ENCODE data around the gene ACOT12. TPM values are rescaled to one million over a fixed set of nuclear protein-coding genes. Genes with fewer than 3 reads are reported as not detected.
A peak's percentile ranks its signal among the peaks of the same experiment; 100 is the strongest.

Gene ACOT12
- not detected in 2 replicates for total RNA-seq

GRCh38 chr5:81393783-81394718, at the start of gene ACOT12:
Gene ACOT12, minus strand, starts transcription at chr5:81394134. Its CDS starts 20 bp downstream, at chr5:81394114.
- H3K4me1 Mint-ChIP-seq (ENCODE audit: low read depth), result peaks cover 5% of the 10 kb centered on the region
- intact Hi-C loops (cut with micrococcal nuclease), result no loop called here
- peaks cover 5% of the 10 kb centered on the region for H3K9me3 Mint-ChIP-seq
- H3K27ac Mint-ChIP-seq, result no peak within 1 kb of the TSS
- no peaks in the 10 kb centered on the region for H3K36me3 Mint-ChIP-seq (ENCODE audit: low read depth)
- peak within 1 kb of the TSS; percentile 33 for H3K4me3 Mint-ChIP-seq (ENCODE audit: low read depth)
- no peak for DNase-seq (ENCODE audit: low spot score)
- H3K27me3 Mint-ChIP-seq (ENCODE audit: low read depth), result peaks cover 46% of the 10 kb centered on the region

DNA sequence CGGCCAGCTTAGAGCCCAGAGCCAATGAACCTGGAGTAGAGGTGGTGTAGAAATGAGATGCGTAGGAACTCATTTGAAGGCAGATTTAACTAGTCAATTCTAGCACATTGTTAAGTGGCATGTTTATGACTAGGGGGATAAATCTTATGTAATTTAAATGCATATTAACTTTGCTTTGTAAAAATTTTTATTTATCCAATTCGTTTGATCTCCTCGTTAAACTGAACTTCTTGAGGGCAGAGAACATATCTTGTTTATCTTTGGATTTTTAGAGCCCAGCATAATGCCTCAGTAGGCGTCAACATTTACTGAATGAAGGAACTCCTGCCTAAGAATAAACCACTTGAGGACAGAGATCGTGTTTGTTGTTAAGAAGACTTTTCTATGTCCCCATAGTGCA, 41.1 kb upstream of the ACOT12 start:
- H3K27ac Mint-ChIP-seq, result no peak overlapping the region
- peaks cover under 1% of the 10 kb centered on the region for H3K36me3 Mint-ChIP-seq (ENCODE audit: low read depth)
- no peaks in the 10 kb centered on the region for H3K27me3 Mint-ChIP-seq (ENCODE audit: low read depth)
- intact Hi-C loops (cut with micrococcal nuclease), result no loop called here
- no peak for DNase-seq (ENCODE audit: low spot score)
- H3K4me1 Mint-ChIP-seq (ENCODE audit: low read depth), result no peaks in the 10 kb centered on the region
- no peaks in the 10 kb centered on the region for H3K9me3 Mint-ChIP-seq
- H3K4me3 Mint-ChIP-seq (ENCODE audit: low read depth), result no peak overlapping the region

GRCh38 chr5:81429985-81430384, 36.1 kb upstream of the ACOT12 start:
- intact Hi-C loops (cut with micrococcal nuclease), result loop anchor here (5.0 to 10.0 kb wide), 2 partner anchors 77 to 675 kb away; no protein-coding TSS in a partner anchor
- no peaks in the 10 kb centered on the region for H3K9me3 Mint-ChIP-seq
- peaks cover 14% of the 10 kb centered on the region for H3K4me1 Mint-ChIP-seq (ENCODE audit: low read depth)
- H3K4me3 Mint-ChIP-seq (ENCODE audit: low read depth), result no peak overlapping the region
- DNase-seq (ENCODE audit: low spot score), result no peak
- H3K27ac Mint-ChIP-seq, result no peak overlapping the region
- no peaks in the 10 kb centered on the region for H3K27me3 Mint-ChIP-seq (ENCODE audit: low read depth)
- no peaks in the 10 kb centered on the region for H3K36me3 Mint-ChIP-seq (ENCODE audit: low read depth)

DNA sequence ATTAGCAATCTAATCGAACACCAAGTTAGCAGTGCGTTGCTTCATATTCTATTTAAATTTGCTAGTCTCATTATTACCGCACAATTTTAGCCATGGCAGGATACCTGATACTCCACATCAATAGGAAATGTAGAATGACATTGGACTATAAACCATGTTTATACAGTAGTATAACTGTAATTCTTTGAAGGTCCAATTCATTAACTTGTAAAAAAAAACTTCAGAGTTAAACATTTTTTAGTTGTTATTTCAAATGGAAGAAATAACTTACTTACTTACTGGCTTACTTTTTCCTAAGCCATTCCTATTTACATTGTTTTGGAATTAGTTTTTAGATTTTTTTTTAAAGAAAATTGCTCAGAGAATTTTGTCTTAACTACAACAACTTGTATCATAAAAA, 35.4 kb upstream of the ACOT12 start:
- H3K4me1 Mint-ChIP-seq (ENCODE audit: low read depth), result peaks cover 14% of the 10 kb centered on the region
- H3K36me3 Mint-ChIP-seq (ENCODE audit: low read depth), result no peaks in the 10 kb centered on the region
- H3K27me3 Mint-ChIP-seq (ENCODE audit: low read depth), result no peaks in the 10 kb centered on the region
- intact Hi-C loops (cut with micrococcal nuclease), result loop anchor here (5.0 to 10.0 kb wide), 2 partner anchors 78 to 675 kb away; no protein-coding TSS in a partner anchor
- H3K4me3 Mint-ChIP-seq (ENCODE audit: low read depth), result no peak overlapping the region
- no peaks in the 10 kb centered on the region for H3K9me3 Mint-ChIP-seq
- DNase-seq (ENCODE audit: low spot score), result no peak
- no peak overlapping the region for H3K27ac Mint-ChIP-seq

GRCh38 chr5:81428861-81429260, 34.9 kb upstream of the ACOT12 start:
- Mint-ChIP-seq H3K27ac (no peak overlapping the region), H3K27me3 (ENCODE audit: low read depth) (no peaks in the 10 kb centered on the region), H3K4me3 (ENCODE audit: low read depth) (no peak overlapping the region), H3K9me3 (no peaks in the 10 kb centered on the region), H3K4me1 (ENCODE audit: low read depth) (peaks cover 14% of the 10 kb centered on the region), H3K36me3 (ENCODE audit: low read depth) (no peaks in the 10 kb centered on the region)
- DNase-seq (ENCODE audit: low spot score), result no peak
- intact Hi-C loops (cut with micrococcal nuclease), result loop anchor here (5.0 to 10.0 kb wide), 2 partner anchors 78 to 676 kb away; no protein-coding TSS in a partner anchor

DNA sequence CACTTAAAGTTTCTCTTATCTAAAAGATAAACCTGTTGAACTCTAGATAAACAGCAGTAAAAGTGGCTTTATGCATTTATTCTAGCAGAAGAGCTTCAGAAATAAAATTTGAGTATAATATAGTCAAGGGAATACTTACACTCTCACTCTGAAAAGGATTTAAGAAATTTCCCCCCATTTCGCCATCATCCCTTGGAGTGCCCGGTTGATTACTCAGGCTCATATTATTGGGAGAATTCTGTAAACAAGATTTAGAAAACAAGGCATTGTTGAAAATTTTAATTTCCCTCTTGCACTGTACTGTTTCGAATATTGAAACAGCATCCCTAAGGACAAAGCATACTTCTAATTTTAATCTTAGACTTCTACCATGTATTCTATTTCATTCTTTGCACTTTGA, 34.5 kb upstream of the ACOT12 start:
- Mint-ChIP-seq H3K4me1 (ENCODE audit: low read depth) (peaks cover 14% of the 10 kb centered on the region), H3K27ac (no peak overlapping the region), H3K27me3 (ENCODE audit: low read depth) (no peaks in the 10 kb centered on the region), H3K4me3 (ENCODE audit: low read depth) (no peak overlapping the region), H3K36me3 (ENCODE audit: low read depth) (no peaks in the 10 kb centered on the region), H3K9me3 (no peaks in the 10 kb centered on the region)
- intact Hi-C loops (cut with micrococcal nuclease), result loop anchor here (5.0 to 10.0 kb wide), 2 partner anchors 79 to 676 kb away; no protein-coding TSS in a partner anchor
- no peak for DNase-seq (ENCODE audit: low spot score)

DNA sequence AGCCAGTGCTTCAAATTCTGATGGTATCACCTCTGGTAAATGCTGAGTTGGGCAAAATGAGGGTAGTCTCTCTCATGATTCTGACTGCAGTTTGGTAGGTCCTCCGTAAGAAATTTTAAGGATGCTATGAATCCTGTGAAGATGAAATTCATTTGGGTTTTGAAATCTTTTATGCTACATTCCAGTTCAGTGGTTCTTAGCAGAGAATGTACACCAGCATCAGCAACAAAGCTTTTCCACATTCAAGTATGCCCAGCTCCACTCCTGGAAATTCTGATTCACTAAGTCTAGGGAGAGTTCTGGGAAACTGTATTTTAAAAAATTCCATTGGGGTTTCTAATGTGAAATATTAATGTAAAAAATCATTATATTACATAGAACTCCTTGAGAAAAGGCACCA, 33.6 kb upstream of the ACOT12 start:
- Mint-ChIP-seq H3K27me3 (ENCODE audit: low read depth) (no peaks in the 10 kb centered on the region), H3K36me3 (ENCODE audit: low read depth) (no peaks in the 10 kb centered on the region), H3K9me3 (no peaks in the 10 kb centered on the region), H3K4me3 (ENCODE audit: low read depth) (no peak overlapping the region), H3K4me1 (ENCODE audit: low read depth) (peaks cover 18% of the 10 kb centered on the region), H3K27ac (no peak overlapping the region)
- intact Hi-C loops (cut with micrococcal nuclease), result loop anchor here (5.0 to 10.0 kb wide), 2 partner anchors 80 to 677 kb away; no protein-coding TSS in a partner anchor
- DNase-seq (ENCODE audit: low spot score), result no peak

GRCh38 chr5:81426359-81427030, 32.6 kb upstream of the ACOT12 start:
- peaks cover 26% of the 10 kb centered on the region for H3K4me1 Mint-ChIP-seq (ENCODE audit: low read depth)
- intact Hi-C loops (cut with micrococcal nuclease), result loop anchor here (5.0 to 10.0 kb wide), 2 partner anchors 81 to 678 kb away; no protein-coding TSS in a partner anchor
- no peak for DNase-seq (ENCODE audit: low spot score)
- H3K27me3 Mint-ChIP-seq (ENCODE audit: low read depth), result no peaks in the 10 kb centered on the region
- H3K9me3 Mint-ChIP-seq, result no peaks in the 10 kb centered on the region
- peaks cover under 1% of the 10 kb centered on the region for H3K36me3 Mint-ChIP-seq (ENCODE audit: low read depth)
- H3K27ac Mint-ChIP-seq, result peak overlapping the region; percentile 4
- no peak overlapping the region for H3K4me3 Mint-ChIP-seq (ENCODE audit: low read depth)

- Mint-ChIP-seq H3K27ac (no peak overlapping the region), H3K36me3 (ENCODE audit: low read depth) (peaks cover 3% of the 10 kb centered on the region), H3K4me1 (ENCODE audit: low read depth) (peaks cover 35% of the 10 kb centered on the region), H3K9me3 (no peaks in the 10 kb centered on the region), H3K4me3 (ENCODE audit: low read depth) (no peak overlapping the region), H3K27me3 (ENCODE audit: low read depth) (no peaks in the 10 kb centered on the region)
- no peak for DNase-seq (ENCODE audit: low spot score)
- intact Hi-C loops (cut with micrococcal nuclease), result loop anchor here (1.0 to 10.0 kb wide), 5 partner anchors 82 to 799 kb away; partner anchors contain the start of gene SSBP2
These were observed 31.6 kb upstream of the ACOT12 start for GRCh38 chr5:81425569-81425968.

- H3K27me3 Mint-ChIP-seq (ENCODE audit: low read depth), result no peaks in the 10 kb centered on the region
- H3K4me3 Mint-ChIP-seq (ENCODE audit: low read depth), result no peak overlapping the region
- H3K4me1 Mint-ChIP-seq (ENCODE audit: low read depth), result peaks cover 44% of the 10 kb centered on the region
- H3K9me3 Mint-ChIP-seq, result no peaks in the 10 kb centered on the region
- peaks cover 7% of the 10 kb centered on the region for H3K36me3 Mint-ChIP-seq (ENCODE audit: low read depth)
- H3K27ac Mint-ChIP-seq, result no peak overlapping the region
- intact Hi-C loops (cut with micrococcal nuclease), result loop anchor here (1.0 to 10.0 kb wide), 9 partner anchors 83 to 800 kb away; partner anchors contain the start of genes ATG10, SSBP2 and ZCCHC9
- no peak for DNase-seq (ENCODE audit: low spot score)
These were observed 30.8 kb upstream of the ACOT12 start for GRCh38 chr5:81424728-81425127.

DNA sequence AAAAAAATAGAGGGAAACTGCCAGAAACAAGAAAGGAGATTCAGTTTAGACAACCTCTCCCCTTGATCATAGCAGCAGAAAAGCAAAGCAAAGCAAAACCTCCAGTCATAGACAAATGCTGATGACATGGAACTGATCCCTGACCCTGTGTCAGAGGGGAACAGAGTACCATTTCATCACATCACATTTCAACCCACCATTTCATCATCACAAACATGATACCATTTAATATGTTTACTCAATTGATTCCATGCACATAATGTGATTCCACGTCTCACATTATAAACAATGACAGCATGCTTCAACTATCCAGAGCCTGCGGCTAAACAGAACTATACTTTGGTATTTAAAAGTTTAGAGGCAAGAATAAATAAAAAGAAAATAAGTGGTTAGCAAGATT, 28.7 kb upstream of the ACOT12 start:
- DNase-seq (ENCODE audit: low spot score), result no peak
- Mint-ChIP-seq H3K27me3 (ENCODE audit: low read depth) (no peaks in the 10 kb centered on the region), H3K4me1 (ENCODE audit: low read depth) (peaks cover 43% of the 10 kb centered on the region), H3K4me3 (ENCODE audit: low read depth) (no peak overlapping the region), H3K27ac (no peak overlapping the region), H3K9me3 (no peaks in the 10 kb centered on the region), H3K36me3 (ENCODE audit: low read depth) (peaks cover 13% of the 10 kb centered on the region)
- intact Hi-C loops (cut with micrococcal nuclease), result loop anchor here (5.0 to 10.0 kb wide), 5 partner anchors 120 to 682 kb away; partner anchors contain the start of genes ATG10 and ZCCHC9

GRCh38 chr5:81420039-81420667, 26.2 kb upstream of the ACOT12 start:
- DNase-seq (ENCODE audit: low spot score), result no peak
- peaks cover 18% of the 10 kb centered on the region for H3K36me3 Mint-ChIP-seq (ENCODE audit: low read depth)
- peaks cover 35% of the 10 kb centered on the region for H3K4me1 Mint-ChIP-seq (ENCODE audit: low read depth)
- no peaks in the 10 kb centered on the region for H3K27me3 Mint-ChIP-seq (ENCODE audit: low read depth)
- no peaks in the 10 kb centered on the region for H3K9me3 Mint-ChIP-seq
- H3K27ac Mint-ChIP-seq, result peak overlapping the region; percentile 83
- intact Hi-C loops (cut with micrococcal nuclease), result loop anchor here (5.0 to 10.0 kb wide), 5 partner anchors 118 to 685 kb away; partner anchors contain the start of genes ATG10 and ZCCHC9
- H3K4me3 Mint-ChIP-seq (ENCODE audit: low read depth), result no peak overlapping the region

Measured in activated T-helper 2 cell treated with anti-CD3 and anti-CD28 coated beads, Interferon-gamma antibody, Interleukin-2, Interleukin-4, amounts not matched to agents 10 μg/mL and 5 μg/mL and 100 μg/mL, durations not matched to agents 14 hours and 24 hours and 36 hours (primary cell).